Duodenal mucosa (tissue), 2 donors: ENCODE data around the gene DHX16.
"Not testable (repeated sequence)": the region's sequence is repeated elsewhere in the genome, so short reads cannot be mapped to it uniquely, and the experiment has no call there.

Experiments
- H3K27ac ChIP-seq: one replicate; pipeline ENCODE4 v1.7.0; 2013; ENCODE audit warnings: low read depth, low read length
- H3K27me3 ChIP-seq, 2 donors: one replicate each; pipeline ENCODE4 v1.7.0; 2013; ENCODE audit warnings: low read length in 2 of 2, control low read depth in 1 of 2; ENCODE audit not compliant: insufficient read depth in 2 of 2, control insufficient read depth in 1 of 2
- H3K36me3 ChIP-seq, 2 donors: one replicate each; pipeline ENCODE4 v1.7.0; 2013; ENCODE audit warnings: low read length in 2 of 2, control low read depth in 1 of 2; ENCODE audit not compliant: insufficient read depth in 2 of 2, control insufficient read depth in 1 of 2
- H3K4me1 ChIP-seq, 2 donors: one replicate each; pipeline ENCODE4 v1.7.0; 2013; ENCODE audit warnings: low read length in 2 of 2, control low read depth in 1 of 2; ENCODE audit not compliant: insufficient read depth in 2 of 2, control insufficient read depth in 1 of 2
- H3K4me3 ChIP-seq, 2 donors: one replicate each; pipeline ENCODE4 v1.7.0; 2013; ENCODE audit warnings: low read length in 2 of 2, low read depth in 1 of 2
- H3K9ac ChIP-seq, 2 donors: one replicate each; pipeline ENCODE4 v1.7.0; 2013; ENCODE audit warnings: low read length in 2 of 2, low read depth in 1 of 2
- H3K9me3 ChIP-seq, 2 donors: one replicate each; pipeline ENCODE4 v1.7.0; 2013; ENCODE audit warnings: low read length in 2 of 2, control low read depth in 1 of 2; ENCODE audit not compliant: control insufficient read depth in 1 of 2

DHX16 gene

DNA sequence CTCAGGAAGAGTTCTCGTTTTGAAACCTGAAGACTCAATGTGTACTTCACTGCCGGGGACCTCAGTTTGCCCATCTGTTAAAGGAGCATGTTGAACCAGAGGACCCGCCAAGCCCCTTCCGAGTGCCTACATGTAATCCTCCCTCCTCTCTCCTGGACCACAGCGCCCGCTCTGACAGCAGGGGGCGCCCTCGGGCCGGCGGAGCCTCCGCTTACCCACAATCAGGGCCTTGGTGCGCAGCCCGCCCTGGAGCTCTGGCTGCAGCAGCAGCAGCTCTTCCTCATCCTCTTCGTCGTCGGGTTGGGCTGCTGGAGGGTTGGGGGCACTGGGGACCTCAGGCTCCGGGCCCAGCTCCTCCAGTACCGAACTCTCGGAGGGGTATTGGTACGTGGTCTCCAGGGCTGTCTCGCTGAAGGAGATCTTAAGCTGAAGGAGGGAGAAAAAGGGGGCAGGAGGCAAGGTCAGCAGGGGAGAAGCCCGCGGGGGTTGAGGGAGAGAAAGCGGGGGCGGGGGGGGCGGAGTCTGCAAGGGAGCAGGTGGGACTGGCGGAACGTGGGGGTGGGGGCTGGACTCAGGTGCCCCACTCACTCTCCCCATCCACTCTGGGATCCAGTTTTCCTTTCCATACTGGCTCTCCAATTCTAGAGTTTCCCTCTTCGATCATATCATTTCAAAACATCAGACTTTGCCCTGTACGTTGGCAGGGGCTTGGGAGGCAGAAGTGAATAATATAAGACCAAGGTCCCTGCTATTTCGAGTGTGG is 6.3 kb upstream of the DHX16 start:
- no peak overlapping the region for H3K27ac ChIP-seq
- H3K9me3 ChIP-seq: no peaks in the 10 kb centered on the region
- peaks cover 20 to 29% of the 10 kb centered on the region in 2 donors for H3K4me1 ChIP-seq
- H3K27me3 ChIP-seq: no peaks in the 10 kb centered on the region
- peak overlapping the region; percentile 41 to 54 for H3K9ac ChIP-seq
- H3K4me3 ChIP-seq: peak overlapping the region; percentile 51 to 58
- peaks cover 3 to 17% of the 10 kb centered on the region in 2 donors for H3K36me3 ChIP-seq

GRCh38 chr6:30676660-30677285 is 4.0 kb upstream of the DHX16 start:
- Histone ChIP-seq H3K9ac (no peak overlapping the region), H3K9me3 (no peaks in the 10 kb centered on the region), H3K4me3 (no peak overlapping the region), H3K36me3 (peaks cover 3 to 17% of the 10 kb centered on the region in 2 donors), H3K4me1 (peaks cover 21 to 33% of the 10 kb centered on the region in 2 donors), H3K27me3 (no peaks in the 10 kb centered on the region), H3K27ac (no peak overlapping the region)

DNA sequence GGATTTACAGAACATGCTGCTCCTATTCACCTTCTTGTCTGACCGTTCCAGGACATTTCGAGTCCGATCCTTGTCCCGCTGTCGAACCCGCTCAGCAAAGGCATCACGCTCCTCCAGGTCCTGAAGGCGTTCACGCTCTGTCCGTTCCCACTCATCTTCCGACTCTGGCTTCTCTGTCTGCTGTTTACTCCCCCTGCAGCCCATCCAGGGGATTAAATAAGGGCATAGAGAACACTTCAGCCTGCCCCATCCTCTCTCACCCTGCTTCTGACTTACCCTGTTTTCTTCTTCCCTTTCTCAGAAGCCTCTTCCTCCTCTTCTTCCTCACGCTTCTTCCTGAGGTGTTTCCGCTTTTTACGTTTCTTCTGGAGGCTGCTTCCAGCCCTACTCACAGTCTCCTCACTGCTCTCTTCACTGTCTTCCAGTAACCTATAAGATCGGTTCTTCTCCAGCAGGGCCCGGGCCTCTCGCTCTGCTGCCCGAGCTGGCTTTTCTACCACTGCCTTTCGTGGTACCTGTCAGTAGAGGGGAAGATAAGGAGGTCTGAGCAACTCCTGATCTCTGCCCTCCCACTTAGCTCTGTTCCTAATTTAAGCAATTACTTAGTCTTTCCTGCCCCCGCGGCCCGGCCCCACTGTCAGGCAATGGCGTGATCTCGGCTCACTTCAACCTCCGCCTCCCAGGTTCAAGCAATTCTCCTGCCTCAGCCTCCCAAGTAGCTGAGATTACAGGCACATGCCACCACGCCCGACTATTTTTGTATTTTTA is 1.9 kb downstream of the DHX16 start:
- Histone ChIP-seq H3K4me3 (no peak overlapping the region), H3K36me3 (peaks cover 21 to 42% of the 10 kb centered on the region in 2 donors), H3K9me3 (no peaks in the 10 kb centered on the region), H3K4me1 (peaks cover 11 to 16% of the 10 kb centered on the region in 2 donors), H3K27me3 (no peaks in the 10 kb centered on the region), H3K27ac (no peak overlapping the region), H3K9ac (no peak overlapping the region)

GRCh38 chr6:30666300-30666699 is 6.5 kb downstream of the DHX16 start:
- not testable (repeated sequence) for H3K4me3 ChIP-seq, H3K27me3 ChIP-seq, H3K27ac ChIP-seq, H3K4me1 ChIP-seq, H3K9me3 ChIP-seq, H3K9ac ChIP-seq
- H3K36me3 ChIP-seq: peaks cover 50 to 85% of the 10 kb centered on the region in 2 donors

GRCh38 chr6:30664994-30665767 is 7.6 kb downstream of the DHX16 start:
- H3K27me3 ChIP-seq: no peaks in the 10 kb centered on the region
- no peaks in the 10 kb centered on the region for H3K9me3 ChIP-seq
- no peak overlapping the region for H3K9ac ChIP-seq
- H3K4me1 ChIP-seq: no peaks in the 10 kb centered on the region
- H3K27ac ChIP-seq: no peak overlapping the region
- peaks cover 42 to 81% of the 10 kb centered on the region in 2 donors for H3K36me3 ChIP-seq
- no peak overlapping the region for H3K4me3 ChIP-seq

DNA sequence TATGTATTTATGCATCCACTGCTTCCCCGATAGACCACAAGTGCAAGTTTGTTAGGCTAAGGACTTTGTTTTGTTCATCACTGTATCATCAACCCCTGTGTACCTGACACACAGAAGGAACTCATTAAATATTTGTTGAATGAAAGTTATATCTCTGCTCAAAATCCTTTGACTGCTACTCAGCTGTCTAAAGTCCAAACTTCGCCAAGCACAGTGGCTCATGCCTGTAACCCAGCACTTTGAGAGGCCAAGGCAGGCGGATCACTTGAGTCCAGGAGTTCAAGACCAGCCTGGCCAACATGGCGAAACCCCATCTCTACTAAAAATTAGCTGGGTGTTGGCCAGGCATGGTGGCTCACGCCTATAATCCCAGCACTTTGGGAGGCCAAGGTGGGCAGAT is 14.9 kb downstream of the DHX16 start:
- H3K27me3 ChIP-seq, H3K4me1 ChIP-seq, H3K9ac ChIP-seq, H3K4me3 ChIP-seq, H3K27ac ChIP-seq, H3K9me3 ChIP-seq: not testable (repeated sequence)
- peaks cover 67 to 91% of the 10 kb centered on the region in 2 donors for H3K36me3 ChIP-seq

- Histone ChIP-seq H3K27me3 (no peaks in the 10 kb centered on the region), H3K4me1 (no peaks in the 10 kb centered on the region), H3K36me3 (peaks cover 67 to 91% of the 10 kb centered on the region in 2 donors), H3K4me3 (no peak overlapping the region), H3K27ac (no peak overlapping the region), H3K9me3 (no peaks in the 10 kb centered on the region), H3K9ac (no peak overlapping the region)
Measured at GRCh38 chr6:30657454-30657853, 15.4 kb downstream of the DHX16 start.

DNA sequence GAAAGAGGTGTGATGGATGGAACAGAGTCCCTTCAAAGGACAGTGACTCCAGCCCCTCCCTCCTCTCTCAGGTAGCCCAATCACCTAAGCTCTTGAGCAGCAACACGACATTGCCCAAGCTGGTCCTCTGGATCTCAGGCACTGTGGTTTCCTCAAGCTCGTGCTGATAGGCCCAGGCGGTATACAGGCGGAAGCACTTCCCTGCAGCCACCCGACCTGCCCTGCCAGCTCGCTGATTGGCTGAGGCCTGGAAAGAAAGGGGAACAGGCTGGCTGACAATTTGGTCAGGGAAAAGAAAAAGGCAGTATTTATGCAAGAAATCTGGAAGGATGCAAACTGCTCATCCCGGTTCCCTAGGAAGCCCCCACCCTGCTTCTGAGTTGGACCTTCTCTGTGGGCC is 16.3 kb downstream of the DHX16 start:
- peaks cover 67 to 91% of the 10 kb centered on the region in 2 donors for H3K36me3 ChIP-seq

GRCh38 chr6:30655743-30656094 is 17.1 kb downstream of the DHX16 start:
- Histone ChIP-seq H3K27ac (no peak overlapping the region), H3K9me3 (no peaks in the 10 kb centered on the region), H3K36me3 (peaks cover 67 to 95% of the 10 kb centered on the region in 2 donors), H3K9ac (no peak overlapping the region), H3K27me3 (no peaks in the 10 kb centered on the region), H3K4me1 (no peaks in the 10 kb centered on the region), H3K4me3 (no peak overlapping the region)

More for the DNA sequence above, 16.3 kb downstream of the DHX16 start:
- H3K27me3 ChIP-seq: no peaks in the 10 kb centered on the region
- H3K4me1 ChIP-seq: no peaks in the 10 kb centered on the region
- no peak overlapping the region for H3K27ac ChIP-seq
- H3K4me3 ChIP-seq: no peak overlapping the region
- H3K9ac ChIP-seq: no peak overlapping the region
- H3K9me3 ChIP-seq: no peaks in the 10 kb centered on the region
